ENCODE results near the gene CAMKMT. TPM values are rescaled to one million over a fixed set of nuclear protein-coding genes. Genes with fewer than 3 reads are reported as not detected.

Gene CAMKMT
- polyA plus RNA-seq, 2 donors, result 5.2 to 5.6 TPM

DNA sequence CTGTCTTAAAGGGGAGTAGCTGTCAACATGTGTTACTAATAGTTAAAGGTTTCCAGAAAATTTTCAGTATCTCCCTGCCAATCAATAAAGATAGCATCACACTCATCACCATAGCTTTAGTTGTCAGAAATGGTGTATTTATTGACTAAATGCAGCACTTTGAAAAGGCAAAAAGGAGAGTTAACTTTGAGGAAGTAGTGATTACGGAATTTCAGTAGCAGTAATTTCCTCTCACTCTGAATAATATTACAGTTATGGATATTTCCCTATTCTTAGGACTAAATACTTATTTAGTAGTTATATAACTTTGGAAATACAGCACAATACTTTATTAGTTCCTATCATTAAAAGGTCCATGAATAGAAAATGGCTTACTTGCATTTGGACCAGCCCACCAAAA is 250.5 kb downstream of the CAMKMT start:
- WGBS, 2 donors, result 89% methylated on average over 1 of the region's 1 CpG
- Histone ChIP-seq H3K4me1 (ENCODE audit: control insufficient read depth in 2 of 2, insufficient read depth in 2 of 2, low read length in 1 of 2) (no peaks in the 10 kb centered on the region), H3K27ac (ENCODE audit: low read depth in 2 of 2, low read length in 1 of 2) (no peak overlapping the region), H3K9me3 (ENCODE audit: control insufficient read depth in 2 of 2, insufficient read depth in 1 of 2, low read depth in 1 of 2, low read length in 1 of 2) (no peaks in the 10 kb centered on the region), H3K4me3 (ENCODE audit: low read depth in 1 of 2, low read length in 2 of 2) (no peak overlapping the region), H3K27me3 (ENCODE audit: control insufficient read depth in 1 of 2, insufficient read depth in 2 of 2, low read length in 2 of 2) (no peaks in the 10 kb centered on the region), H3K36me3 (ENCODE audit: control insufficient read depth in 2 of 2, insufficient read depth in 2 of 2, low read length in 1 of 2) (no peaks in the 10 kb centered on the region)

DNA sequence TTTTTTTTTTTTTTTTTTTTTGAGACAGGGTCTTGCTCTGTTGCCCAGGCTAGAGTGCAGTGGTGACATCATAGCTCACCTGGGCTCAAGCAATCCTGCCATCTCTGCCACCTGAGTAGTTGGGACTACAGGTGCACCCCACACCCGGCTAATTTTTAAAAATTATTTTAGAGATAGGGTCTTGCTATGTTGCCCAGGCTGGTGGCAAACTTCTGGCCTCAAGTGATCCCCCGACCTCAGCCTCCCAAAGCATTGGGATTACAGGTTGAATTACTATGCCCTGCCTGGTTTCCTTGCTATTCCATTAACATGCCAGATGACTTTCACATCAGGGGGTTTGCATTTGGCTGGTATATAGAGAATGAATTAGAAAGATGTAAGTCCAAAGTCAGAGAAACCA is 253.2 kb downstream of the CAMKMT start:
- H3K4me3 ChIP-seq (ENCODE audit: low read depth in 1 of 2, low read length in 2 of 2), result no peak overlapping the region
- H3K36me3 ChIP-seq (ENCODE audit: control insufficient read depth in 2 of 2, insufficient read depth in 2 of 2, low read length in 1 of 2), result no peaks in the 10 kb centered on the region
- no peaks in the 10 kb centered on the region for H3K27me3 ChIP-seq (ENCODE audit: control insufficient read depth in 1 of 2, insufficient read depth in 2 of 2, low read length in 2 of 2)
- no peak overlapping the region for H3K27ac ChIP-seq (ENCODE audit: low read depth in 2 of 2, low read length in 1 of 2)
- no peaks in the 10 kb centered on the region for H3K4me1 ChIP-seq (ENCODE audit: control insufficient read depth in 2 of 2, insufficient read depth in 2 of 2, low read length in 1 of 2)
- no peaks in the 10 kb centered on the region for H3K9me3 ChIP-seq (ENCODE audit: control insufficient read depth in 2 of 2, insufficient read depth in 1 of 2, low read depth in 1 of 2, low read length in 1 of 2)
- WGBS, 2 donors, result 94 to 96% methylated on average over 2 of the region's 2 CpGs

DNA sequence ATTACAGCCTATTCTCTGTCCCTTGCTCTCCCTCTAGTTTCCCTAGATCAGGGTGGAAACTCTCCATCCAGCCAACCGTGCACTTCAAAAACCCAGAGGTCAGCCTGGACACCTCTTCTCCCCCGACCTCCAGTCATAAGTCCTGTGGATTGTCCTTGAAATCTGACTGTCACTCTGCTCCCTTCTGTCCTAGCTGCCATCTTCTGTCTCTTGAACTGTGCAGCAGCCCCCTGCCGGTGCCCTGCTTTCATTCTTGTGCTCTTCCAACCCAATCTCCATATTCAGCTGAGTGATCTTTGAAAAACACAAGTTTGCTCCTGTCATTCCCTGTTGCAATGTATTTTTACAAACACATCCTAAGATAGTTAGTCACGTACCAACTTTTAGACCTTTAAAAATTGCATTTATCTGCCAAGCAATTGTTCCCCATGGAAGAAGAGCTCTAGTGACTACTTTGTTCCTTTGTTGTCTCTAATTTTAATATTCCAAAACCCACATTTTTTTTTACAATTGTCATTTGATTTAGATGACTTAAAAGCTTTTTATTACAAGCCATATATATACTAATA is 254.3 kb downstream of the CAMKMT start:
- H3K9me3 ChIP-seq (ENCODE audit: control insufficient read depth in 2 of 2, insufficient read depth in 1 of 2, low read depth in 1 of 2, low read length in 1 of 2), result no peaks in the 10 kb centered on the region
- H3K27me3 ChIP-seq (ENCODE audit: control insufficient read depth in 1 of 2, insufficient read depth in 2 of 2, low read length in 2 of 2), result no peaks in the 10 kb centered on the region
- H3K4me1 ChIP-seq (ENCODE audit: control insufficient read depth in 2 of 2, insufficient read depth in 2 of 2, low read length in 1 of 2), result no peaks in the 10 kb centered on the region
- no peak overlapping the region for H3K4me3 ChIP-seq (ENCODE audit: low read depth in 1 of 2, low read length in 2 of 2)
- no peak overlapping the region for H3K27ac ChIP-seq (ENCODE audit: low read depth in 2 of 2, low read length in 1 of 2)
- no peaks in the 10 kb centered on the region for H3K36me3 ChIP-seq (ENCODE audit: control insufficient read depth in 2 of 2, insufficient read depth in 2 of 2, low read length in 1 of 2)
- 84 to 85% methylated on average over 4 of the region's 4 CpGs for WGBS, 2 donors

DNA sequence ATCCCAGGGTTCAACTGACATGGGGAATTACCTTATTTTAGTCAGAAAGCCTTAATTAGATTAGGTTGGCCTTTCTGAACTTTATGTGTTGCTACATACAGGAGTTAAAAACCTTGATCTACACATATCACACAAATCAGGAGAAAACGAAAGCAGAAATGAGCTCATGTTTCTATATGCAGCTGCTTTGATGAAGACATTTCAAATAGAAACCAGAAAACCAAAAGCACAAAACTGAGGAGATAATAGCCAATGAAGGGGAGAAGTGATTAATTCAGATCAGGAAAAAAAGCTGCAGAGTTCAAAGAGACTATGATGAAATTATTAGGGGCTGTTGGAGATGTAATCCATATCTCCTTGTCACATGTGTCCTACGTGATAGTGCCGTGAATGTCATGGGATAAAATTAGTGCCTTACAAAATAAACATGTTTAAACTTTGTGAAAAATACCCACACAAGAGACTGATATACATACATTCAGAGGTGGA is 255.0 kb downstream of the CAMKMT start:
- Histone ChIP-seq H3K27ac (ENCODE audit: low read depth in 2 of 2, low read length in 1 of 2) (no peak overlapping the region), H3K27me3 (ENCODE audit: control insufficient read depth in 1 of 2, insufficient read depth in 2 of 2, low read length in 2 of 2) (no peaks in the 10 kb centered on the region), H3K4me3 (ENCODE audit: low read depth in 1 of 2, low read length in 2 of 2) (no peak overlapping the region), H3K36me3 (ENCODE audit: control insufficient read depth in 2 of 2, insufficient read depth in 2 of 2, low read length in 1 of 2) (no peaks in the 10 kb centered on the region), H3K4me1 (ENCODE audit: control insufficient read depth in 2 of 2, insufficient read depth in 2 of 2, low read length in 1 of 2) (no peaks in the 10 kb centered on the region), H3K9me3 (ENCODE audit: control insufficient read depth in 2 of 2, insufficient read depth in 1 of 2, low read depth in 1 of 2, low read length in 1 of 2) (no peaks in the 10 kb centered on the region)
- 50 to 55% methylated on average over 3 of the region's 3 CpGs for WGBS, 2 donors

DNA sequence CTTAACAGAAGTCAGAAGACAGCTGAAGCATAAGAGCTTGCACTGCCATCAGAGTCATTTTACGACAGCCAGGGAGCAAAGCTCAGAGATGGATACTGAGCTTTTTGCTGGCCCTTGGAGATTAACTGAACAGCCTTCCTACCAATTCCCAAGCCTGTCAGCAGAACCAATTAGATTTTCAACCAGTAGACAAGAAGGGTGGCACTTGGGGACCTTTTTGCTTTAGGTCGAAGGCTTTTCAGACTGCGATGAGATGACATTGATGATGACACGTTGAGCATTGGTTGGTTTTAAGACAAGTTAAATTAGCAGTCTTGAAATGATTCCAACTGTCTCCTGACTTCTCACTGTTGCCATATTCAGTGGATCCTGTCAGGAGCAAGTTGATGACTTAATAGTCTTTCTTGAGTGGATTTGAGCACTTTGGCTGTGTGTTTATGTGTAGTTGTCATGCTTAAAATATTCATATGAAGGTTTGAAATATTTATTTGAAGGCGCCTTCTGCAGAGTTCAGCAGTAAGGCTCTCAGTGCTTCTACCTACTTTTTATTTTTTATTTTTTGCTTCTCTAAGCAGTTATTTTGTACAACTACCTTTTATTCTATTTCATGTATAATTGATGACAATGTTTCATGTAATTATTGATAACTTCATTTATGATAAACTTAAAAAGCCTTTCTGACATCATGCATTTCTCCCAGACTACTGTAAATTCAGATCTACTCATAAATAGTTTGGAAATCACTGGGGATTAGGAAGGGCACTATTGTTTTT is 256.7 kb downstream of the CAMKMT start:
- Histone ChIP-seq H3K27ac (ENCODE audit: low read depth in 2 of 2, low read length in 1 of 2) (no peak overlapping the region), H3K36me3 (ENCODE audit: control insufficient read depth in 2 of 2, insufficient read depth in 2 of 2, low read length in 1 of 2) (no peaks in the 10 kb centered on the region), H3K27me3 (ENCODE audit: control insufficient read depth in 1 of 2, insufficient read depth in 2 of 2, low read length in 2 of 2) (no peaks in the 10 kb centered on the region), H3K4me1 (ENCODE audit: control insufficient read depth in 2 of 2, insufficient read depth in 2 of 2, low read length in 1 of 2) (no peaks in the 10 kb centered on the region), H3K4me3 (ENCODE audit: low read depth in 1 of 2, low read length in 2 of 2) (no peak overlapping the region), H3K9me3 (ENCODE audit: control insufficient read depth in 2 of 2, insufficient read depth in 1 of 2, low read depth in 1 of 2, low read length in 1 of 2) (no peaks in the 10 kb centered on the region)
- WGBS, 2 donors, result 77 to 84% methylated on average over 5 of the region's 5 CpGs

DNA sequence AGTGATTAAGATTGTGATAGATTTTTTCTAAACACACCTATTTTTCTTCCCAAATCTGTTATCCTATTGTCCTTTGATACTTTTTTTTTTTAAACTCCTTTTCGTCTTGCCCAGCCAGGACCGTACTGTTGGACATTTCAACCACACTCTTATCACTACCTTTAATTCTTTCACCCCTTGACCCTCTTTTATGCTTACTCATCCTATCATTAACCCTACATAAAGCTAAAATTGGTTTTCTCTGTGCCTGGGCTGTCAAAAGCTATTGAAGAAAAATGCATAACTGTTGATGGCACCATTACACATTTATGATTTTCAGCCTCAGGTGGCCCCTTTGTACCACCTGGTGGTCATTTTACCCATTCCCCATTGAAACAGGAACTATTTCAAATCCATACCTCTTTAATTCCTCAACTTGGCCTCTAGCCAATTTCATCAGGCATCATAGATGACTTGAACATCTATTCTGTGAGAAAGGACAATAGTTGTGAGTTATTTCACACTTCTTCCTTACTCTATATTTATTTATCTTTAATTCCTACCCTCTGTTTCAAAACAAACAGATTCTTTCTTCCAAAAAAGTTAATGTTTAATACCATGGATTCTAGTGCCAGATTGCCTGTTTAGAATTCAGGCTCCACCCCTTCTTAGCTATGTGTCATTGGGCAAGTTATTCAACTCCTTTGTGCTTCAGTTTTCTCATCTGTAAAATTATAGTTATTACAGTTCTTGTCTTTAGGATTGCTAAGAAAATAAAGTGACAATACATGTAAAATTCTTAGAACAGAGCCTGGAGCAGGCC is 258.6 kb downstream of the CAMKMT start:
- Histone ChIP-seq H3K4me3 (ENCODE audit: low read depth in 1 of 2, low read length in 2 of 2) (no peak overlapping the region), H3K4me1 (ENCODE audit: control insufficient read depth in 2 of 2, insufficient read depth in 2 of 2, low read length in 1 of 2) (no peaks in the 10 kb centered on the region), H3K27ac (ENCODE audit: low read depth in 2 of 2, low read length in 1 of 2) (no peak overlapping the region), H3K9me3 (ENCODE audit: control insufficient read depth in 2 of 2, insufficient read depth in 1 of 2, low read depth in 1 of 2, low read length in 1 of 2) (no peaks in the 10 kb centered on the region), H3K36me3 (ENCODE audit: control insufficient read depth in 2 of 2, insufficient read depth in 2 of 2, low read length in 1 of 2) (no peaks in the 10 kb centered on the region), H3K27me3 (ENCODE audit: control insufficient read depth in 1 of 2, insufficient read depth in 2 of 2, low read length in 2 of 2) (no peaks in the 10 kb centered on the region)
- WGBS, 2 donors, result 94 to 98% methylated on average over 2 of the region's 2 CpGs

DNA sequence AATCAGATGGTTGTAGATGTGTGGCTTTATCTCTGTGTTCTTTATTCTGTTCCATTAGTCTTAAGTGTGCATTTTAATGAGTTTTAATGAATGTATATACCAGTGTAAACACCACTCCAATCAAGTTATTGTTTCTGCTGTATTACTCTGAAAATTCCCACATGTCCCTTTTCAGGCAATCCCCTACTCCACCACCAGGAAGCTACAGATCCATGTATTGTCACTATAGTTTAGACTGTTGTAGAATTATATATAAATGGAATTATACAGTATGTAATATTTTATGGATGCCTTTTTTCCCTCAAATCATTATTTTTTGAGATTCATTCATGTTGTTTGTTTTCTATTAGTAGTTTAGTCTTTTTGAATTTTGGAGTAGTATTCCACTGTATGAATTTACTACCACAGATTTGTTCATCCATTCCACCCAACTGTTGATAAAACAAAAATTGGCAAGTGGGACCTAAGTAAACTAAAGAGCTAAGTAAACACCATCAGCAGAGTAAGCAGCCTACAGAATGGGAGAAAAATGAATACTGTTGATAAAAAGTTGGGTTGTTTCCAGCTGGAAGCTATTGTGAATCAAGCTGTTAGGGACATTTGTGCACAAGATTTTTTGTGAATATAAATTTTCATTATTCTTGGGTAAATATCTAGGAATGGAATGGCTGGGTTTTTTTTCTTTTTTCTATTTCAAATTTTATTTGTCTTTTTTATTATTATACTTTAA is 262.0 kb downstream of the CAMKMT start:
- Histone ChIP-seq H3K4me1 (ENCODE audit: control insufficient read depth in 2 of 2, insufficient read depth in 2 of 2, low read length in 1 of 2) (no peaks in the 10 kb centered on the region), H3K4me3 (ENCODE audit: low read depth in 1 of 2, low read length in 2 of 2) (no peak overlapping the region), H3K9me3 (ENCODE audit: control insufficient read depth in 2 of 2, insufficient read depth in 1 of 2, low read depth in 1 of 2, low read length in 1 of 2) (no peaks in the 10 kb centered on the region), H3K27ac (ENCODE audit: low read depth in 2 of 2, low read length in 1 of 2) (no peak overlapping the region), H3K36me3 (ENCODE audit: control insufficient read depth in 2 of 2, insufficient read depth in 2 of 2, low read length in 1 of 2) (no peaks in the 10 kb centered on the region), H3K27me3 (ENCODE audit: control insufficient read depth in 1 of 2, insufficient read depth in 2 of 2, low read length in 2 of 2) (no peaks in the 10 kb centered on the region)

DNA sequence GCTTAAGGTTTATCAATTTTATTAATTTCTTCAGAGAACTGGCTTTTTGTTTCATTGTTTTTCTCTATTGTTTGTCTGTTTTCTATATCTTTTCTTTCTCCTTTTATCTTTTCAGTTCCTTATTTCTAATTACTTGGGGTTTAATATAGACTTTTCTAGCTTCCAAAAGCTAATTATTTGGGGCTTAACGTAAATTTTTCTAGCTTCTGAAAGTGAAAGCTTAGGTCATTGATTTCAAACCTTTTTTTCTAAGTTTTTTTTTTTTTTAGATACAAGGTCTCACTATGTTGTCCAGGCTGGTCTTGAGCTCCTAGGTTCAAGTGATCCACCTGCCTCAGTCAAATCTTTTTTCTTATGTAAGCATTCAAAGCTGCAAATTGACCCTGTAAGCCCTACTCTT is 266.6 kb downstream of the CAMKMT start:
- H3K4me1 ChIP-seq (ENCODE audit: control insufficient read depth in 2 of 2, insufficient read depth in 2 of 2, low read length in 1 of 2), result no peaks in the 10 kb centered on the region
- no peaks in the 10 kb centered on the region for H3K36me3 ChIP-seq (ENCODE audit: control insufficient read depth in 2 of 2, insufficient read depth in 2 of 2, low read length in 1 of 2)
- no peak overlapping the region for H3K27ac ChIP-seq (ENCODE audit: low read depth in 2 of 2, low read length in 1 of 2)
- no peak overlapping the region for H3K4me3 ChIP-seq (ENCODE audit: low read depth in 1 of 2, low read length in 2 of 2)
- WGBS, 2 donors, result 96 to 97% methylated on average over 1 of the region's 1 CpG
- no peaks in the 10 kb centered on the region for H3K9me3 ChIP-seq (ENCODE audit: control insufficient read depth in 2 of 2, insufficient read depth in 1 of 2, low read depth in 1 of 2, low read length in 1 of 2)
- H3K27me3 ChIP-seq (ENCODE audit: control insufficient read depth in 1 of 2, insufficient read depth in 2 of 2, low read length in 2 of 2), result no peaks in the 10 kb centered on the region

DNA sequence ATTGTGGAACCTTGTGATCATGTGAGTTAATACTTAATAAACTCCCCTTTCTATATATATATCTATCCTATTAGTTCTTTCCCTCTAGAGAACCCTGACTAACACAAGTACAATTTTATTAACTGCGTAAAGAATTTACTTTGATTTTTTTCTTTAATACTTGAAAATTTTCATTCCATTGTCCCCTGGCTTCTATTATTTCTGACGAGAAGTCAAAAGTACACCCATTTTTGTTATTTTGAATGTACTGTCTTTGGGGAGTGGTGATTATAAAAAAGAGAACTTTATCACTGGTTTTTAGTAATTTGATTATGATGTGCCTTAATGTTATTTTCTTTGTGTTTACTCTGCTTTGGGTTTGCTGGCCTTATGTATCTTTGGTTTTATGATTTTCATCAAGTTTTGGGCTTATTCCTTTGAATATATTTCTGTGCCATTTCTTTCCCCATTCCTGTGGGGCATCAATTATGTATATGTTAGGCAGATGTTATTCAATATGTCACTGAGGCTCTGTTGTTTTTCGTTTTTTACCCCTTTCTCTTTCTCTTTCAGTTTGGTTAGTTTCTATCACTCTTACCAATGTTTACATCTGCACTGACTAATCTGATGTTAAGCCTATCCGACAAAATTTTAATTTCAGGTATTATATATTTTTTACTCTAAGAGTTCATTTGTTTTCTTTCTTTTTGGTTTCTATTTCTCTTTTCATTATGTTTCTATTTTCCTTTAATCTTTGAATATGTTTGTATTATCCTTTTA is 271.4 kb downstream of the CAMKMT start:
- Histone ChIP-seq H3K4me1 (ENCODE audit: control insufficient read depth in 2 of 2, insufficient read depth in 2 of 2, low read length in 1 of 2) (no peaks in the 10 kb centered on the region), H3K36me3 (ENCODE audit: control insufficient read depth in 2 of 2, insufficient read depth in 2 of 2, low read length in 1 of 2) (no peaks in the 10 kb centered on the region), H3K27ac (ENCODE audit: low read depth in 2 of 2, low read length in 1 of 2) (no peak overlapping the region), H3K9me3 (ENCODE audit: control insufficient read depth in 2 of 2, insufficient read depth in 1 of 2, low read depth in 1 of 2, low read length in 1 of 2) (no peaks in the 10 kb centered on the region), H3K4me3 (ENCODE audit: low read depth in 1 of 2, low read length in 2 of 2) (no peak overlapping the region), H3K27me3 (ENCODE audit: control insufficient read depth in 1 of 2, insufficient read depth in 2 of 2, low read length in 2 of 2) (no peaks in the 10 kb centered on the region)
- WGBS, 2 donors, result 87 to 88% methylated on average over 4 of the region's 4 CpGs

All from esophagus (tissue), 2 donors.